Endothelial cell of umbilical vein (primary cell): Measurements from ENCODE around the gene ST3GAL5. TPM values are rescaled to one million over a fixed set of nuclear protein-coding genes. Genes with fewer than 3 reads are reported as not detected.

Experiments used
- BruUV-seq: library from RNA; stranded (reverse); fragments of 400-500 nt; replicated peaks from 2 replicates; lab custom pipeline; 2021; lab: Mats Ljungman, UMichigan
- CTCF ChIA-PET: fragments of 300-600, 350-600 bp; sonication (Branson Sonifier 250); formaldehyde crosslinking; loops from one replicate; lab custom pipeline; 2021; ENCODE audit warnings: antibody characterized with exemption, inconsistent platforms; lab: Charles Lee
- POLR2A ChIA-PET: fragments of 300-600, 350-600 bp; sonication (Branson Sonifier 250); formaldehyde crosslinking; loops from one replicate; lab custom pipeline; 2021; ENCODE audit warnings: antibody characterized with exemption, inconsistent platforms; lab: Charles Lee
- DNase-seq: peaks from one replicate; pipeline ENCODE4 v3.0.0-alpha.2; 2011; ENCODE audit warnings: low read depth, low spot score
- FAIRE-seq: peaks from 2 replicates; lab custom pipeline; 2011; peaks lifted over from hg19 to GRCh38; lab: Jason Lieb, UNC
- H2AFZ ChIP-seq: 2 replicates; pipeline ENCODE4 v1.6.0; 2012; ENCODE audit warnings: low read depth, low read length, control low read depth, inconsistent platforms
- H3K27ac ChIP-seq: 2 replicates; pipeline ENCODE4 v1.5.1; 2011; ENCODE audit warnings: low read depth, mild to moderate bottlenecking, control low read depth, low read length, moderate library complexity; ENCODE audit not compliant: insufficient read depth
- H3K27me3 ChIP-seq, 2 experiments: 2 replicates each; pipeline versions ENCODE4 v1.6.0 to v1.6.1; 2011; ENCODE audit warnings: low read length in 2 of 2, mixed read lengths in 1 of 2; ENCODE audit not compliant: control insufficient read depth in 2 of 2, insufficient read depth in 2 of 2
- H3K36me3 ChIP-seq, 2 experiments: 2 replicates in 1 of 2; 3 replicates in 1 of 2; pipeline ENCODE4 v1.5.1; 2011; ENCODE audit warnings: low read length in 2 of 2, mild to moderate bottlenecking in 1 of 2, moderate library complexity in 1 of 2; ENCODE audit not compliant: control insufficient read depth in 2 of 2, insufficient read depth in 2 of 2; ENCODE audit errors: extremely low read depth in 1 of 2
- H3K4me1 ChIP-seq: 3 replicates; pipeline ENCODE4 v1.5.1; 2011; ENCODE audit warnings: mild to moderate bottlenecking, low read length; ENCODE audit not compliant: control insufficient read depth, insufficient read depth; ENCODE audit errors: extremely low read depth
- H3K4me2 ChIP-seq: 2 replicates; pipeline ENCODE4 v1.6.1; 2011; ENCODE audit warnings: low read length, control low read depth, mixed read lengths; ENCODE audit not compliant: insufficient read depth
- H3K4me3 ChIP-seq, 3 experiments: fragments of 200-600 bp in 1 of 3; sonication (generic), shearing (Covaris generic) in 1 of 3; replicated peaks in 1 of 3; 2 replicates each; pipeline ENCODE4 v1.5.1; 2011 to 2016; ENCODE audit warnings: control low read depth in 3 of 3, low read length in 3 of 3, mild to moderate bottlenecking in 2 of 3, inconsistent platforms in 1 of 3, low read depth in 1 of 3, moderate library complexity in 1 of 3; ENCODE audit not compliant: insufficient read depth in 1 of 3
- H3K79me2 ChIP-seq: 2 replicates; pipeline ENCODE4 v1.6.0; 2012; ENCODE audit warnings: low read length, inconsistent platforms; ENCODE audit not compliant: control insufficient read depth, insufficient read depth
- H3K9ac ChIP-seq: replicated peaks from 2 replicates; pipeline ENCODE3; 2011; ENCODE audit warnings: low read length, control low read depth; ENCODE audit not compliant: insufficient read depth; ENCODE audit errors: extremely low read depth
- H3K9me1 ChIP-seq: replicated peaks from 3 replicates; pipeline ENCODE4 v1.6.0; 2011; ENCODE audit warnings: mild to moderate bottlenecking, low read length; ENCODE audit not compliant: control insufficient read depth, insufficient read depth; ENCODE audit errors: extremely low read depth
- H3K9me3 ChIP-seq: replicated peaks from 2 replicates; pipeline ENCODE4 v1.5.1; 2012; ENCODE audit warnings: low read length, inconsistent platforms; ENCODE audit not compliant: control insufficient read depth, insufficient read depth
- H4K20me1 ChIP-seq: replicated peaks from 2 replicates; pipeline ENCODE3; 2011; ENCODE audit warnings: mild to moderate bottlenecking, low read length; ENCODE audit not compliant: control insufficient read depth, insufficient read depth; ENCODE audit errors: extremely low read depth
- CTCF ChIP-seq, 2 donors: IDR thresholded peaks; 1 replicate in 1 of 2; 2 replicates in 1 of 2; pipeline ENCODE4 v1.5.1; 2011; ENCODE audit warnings: low read length in 2 of 2, mild to moderate bottlenecking in 2 of 2, moderate library complexity in 2 of 2, control low read depth in 1 of 2, inconsistent platforms in 1 of 2, low read depth in 1 of 2; ENCODE audit not compliant: insufficient read depth in 1 of 2; ENCODE audit errors: extremely low read depth in 1 of 2
- EZH2 ChIP-seq: IDR thresholded peaks from 2 replicates; pipeline ENCODE4 v1.6.1; 2012; ENCODE audit warnings: borderline replicate concordance, low read depth, mild to moderate bottlenecking, moderate library complexity, low read length, inconsistent platforms; ENCODE audit not compliant: severe bottlenecking
- FOS ChIP-seq: IDR thresholded peaks from 2 replicates; pipeline ENCODE4 v1.6.1; 2011; ENCODE audit warnings: mild to moderate bottlenecking, low read length, moderate library complexity, borderline replicate concordance; ENCODE audit not compliant: insufficient read depth
- GATA2 ChIP-seq: IDR thresholded peaks from 2 replicates; pipeline ENCODE4 v1.7.0; 2011; ENCODE audit warnings: low read depth, mild to moderate bottlenecking, moderate library complexity, mixed read lengths, low read length; ENCODE audit not compliant: insufficient read length, insufficient read depth
- JUN ChIP-seq: IDR thresholded peaks from 2 replicates; pipeline ENCODE4 v1.6.1; 2011; ENCODE audit warnings: borderline replicate concordance, low read depth; ENCODE audit not compliant: insufficient read length, insufficient read depth
- MAX ChIP-seq: IDR thresholded peaks from 2 replicates; pipeline ENCODE4 v1.6.1; 2011; ENCODE audit not compliant: insufficient read depth, insufficient read length
- MYC ChIP-seq: IDR thresholded peaks from one replicate; pipeline ENCODE4 v1.6.1; 2011; ENCODE audit warnings: mild to moderate bottlenecking, low read depth, low read length
- POLR2A ChIP-seq: IDR thresholded peaks from 2 replicates; pipeline ENCODE4 v1.6.1; 2012; ENCODE audit warnings: low read depth, mild to moderate bottlenecking, control low read depth, low read length
- POLR2AphosphoS5 ChIP-seq: IDR thresholded peaks from 2 replicates; pipeline ENCODE4 v1.6.1; 2012; ENCODE audit warnings: low read depth, mild to moderate bottlenecking, control low read depth, low read length, moderate library complexity; ENCODE audit not compliant: insufficient read depth
- dilution Hi-C: fragments of 300-500 bp; cut with MboI; formaldehyde crosslinking; loops from one replicate; pipeline ENCODE4 v1.15.0; 2019; ENCODE audit warnings: low sequenced_read_pairs; ENCODE audit not compliant: extremely low pct_ligation_motif_present
- intact Hi-C: fragments of 100-400 bp; cut with micrococcal nuclease; formaldehyde crosslinking; loops from one replicate; pipeline ENCODE4 v1.10.0; 2022
- polyA plus RNA-seq, 4 experiments: library from polyadenylated mRNA; depleted of rRNA in 3 of 4; stranded (reverse) in 3 of 4; unstranded in 1 of 4; fragments of >200 nt; gene quantifications; 2 replicates each; pipeline versions ENCODE4 v1.2.1 to v1.2.3, GENCODE V29; 2011 to 2012; ENCODE audit warnings: missing spikeins in 1 of 4
- total RNA-seq: library from RNA; stranded (reverse); gene quantifications from 2 replicates; pipeline ENCODE4 v1.2.3, GENCODE V29; 2021

The ST3GAL5 gene
- total and polyA plus RNA-seq, 2 donors (not counting 3 experiments of a cell fraction or from before 2014, with no cell fraction given), result 9.5 to 16.0 TPM

GRCh38 chr2:85926931-85927661, 38.3 kb upstream of the ST3GAL5 start:
- no peaks in the 10 kb centered on the region for H3K4me1 ChIP-seq
- H3K9ac ChIP-seq, result no peak overlapping the region
- BruUV-seq, result no TSS peak
- intact Hi-C loops, result no loop called here
- dilution Hi-C loops, result no loop called here
- no peak for DNase-seq
- no peaks in the 10 kb centered on the region for H4K20me1 ChIP-seq
- no peaks in the 10 kb centered on the region for H3K9me1 ChIP-seq
- POLR2A ChIA-PET, result no interaction called here
- no peaks in the 10 kb centered on the region for H3K36me3 ChIP-seq
- H3K4me2 ChIP-seq, result no peak overlapping the region
- no peaks in the 10 kb centered on the region for H3K79me2 ChIP-seq
- H3K27ac ChIP-seq, result no peak overlapping the region
- no peaks in the 10 kb centered on the region for H3K9me3 ChIP-seq
- H3K4me3 ChIP-seq, result no peak overlapping the region
- no peak overlapping the region for H2AFZ ChIP-seq
- TF ChIP-seq JUN (no peak), POLR2A (no peak), FOS (no peak), GATA2 (no peak), EZH2 (no peak), MYC (no peak), MAX (no peak), POLR2AphosphoS5 (no peak), CTCF (IDR thresholded peaks at IDR 0.05; ENCODE audit: extremely low read depth in 1 of 2, insufficient read depth in 1 of 2, low read depth in 1 of 2, low read length in 2 of 2) (no peak)
- no peak for FAIRE-seq
- H3K27me3 ChIP-seq, result peaks cover 0 to 2% of the 10 kb centered on the region in 2 experiments
- CTCF ChIA-PET, result interaction anchor here (0.5 kb wide), 1 partner anchor 396 kb away, joined by 3 read pairs; no protein-coding TSS in a partner anchor
